ENCODE results near the gene PIEZO2. TPM values are rescaled to one million over a fixed set of nuclear protein-coding genes. Genes with fewer than 3 reads are reported as not detected.

The PIEZO2 gene
- polyA plus RNA-seq, 1 experiment = 2.8 TPM

GRCh38 chr18:10860928-10861327 is 288.4 kb downstream of the PIEZO2 start:
- Histone ChIP-seq H3K4me3 (ENCODE audit: low read depth, low read length) (no peak overlapping the region), H3K27ac (ENCODE audit: low read depth, low read length) (no peak overlapping the region), H3K27me3 (ENCODE audit: control insufficient read depth, insufficient read depth, low read length) (peaks cover 2% of the 10 kb centered on the region), H3K9me3 (ENCODE audit: control insufficient read depth, insufficient read depth, low read length) (no peaks in the 10 kb centered on the region; the same call in 1 of the 2 replicates)
- POLR2A ChIA-PET = no interaction called here
- peak; percentile 49 for DNase-seq (ENCODE audit: low read depth, low spot score)
- TF ChIP-seq CTCF (IDR thresholded peaks at IDR 0.05; ENCODE audit: low read depth, low read length) = no peak
- CTCF ChIA-PET = interaction anchor here (1.7 to 2.8 kb wide), 3 partner anchors 9 to 692 kb away, joined by 6 to 12 read pairs (median 7); no protein-coding TSS in a partner anchor

- Histone ChIP-seq H3K9me3 (ENCODE audit: control insufficient read depth, insufficient read depth, low read length) (no peaks in the 10 kb centered on the region; the same call in 1 of the 2 replicates), H3K27ac (ENCODE audit: low read depth, low read length) (no peak overlapping the region), H3K27me3 (ENCODE audit: control insufficient read depth, insufficient read depth, low read length) (peaks cover 2% of the 10 kb centered on the region), H3K4me3 (ENCODE audit: low read depth, low read length) (no peak overlapping the region)
- CTCF ChIA-PET = interaction anchor here (1.7 to 2.8 kb wide), 4 partner anchors 9 to 692 kb away, joined by 6 to 12 read pairs (median 9); no protein-coding TSS in a partner anchor
- no peak for TF ChIP-seq CTCF (IDR thresholded peaks at IDR 0.05; ENCODE audit: low read depth, low read length)
- no peak for DNase-seq (ENCODE audit: low read depth, low spot score)
- POLR2A ChIA-PET = no interaction called here
Measured at GRCh38 chr18:10860382-10860781, 289.0 kb downstream of the PIEZO2 start.

GRCh38 chr18:10858477-10858876 is 290.9 kb downstream of the PIEZO2 start:
- no peaks in the 10 kb centered on the region for H3K9me3 ChIP-seq (ENCODE audit: control insufficient read depth, insufficient read depth, low read length)
- CTCF ChIA-PET = interaction anchor here (1.3 to 2.5 kb wide), 3 partner anchors 181 to 296 kb away, joined by 4 to 11 read pairs (median 5); no protein-coding TSS in a partner anchor
- no peak overlapping the region for H3K27ac ChIP-seq (ENCODE audit: low read depth, low read length)
- H3K4me3 ChIP-seq (ENCODE audit: low read depth, low read length) = no peak overlapping the region
- POLR2A ChIA-PET = interaction anchor here (0.7 kb wide), 1 partner anchor 80 kb away, joined by 6 read pairs; no protein-coding TSS in a partner anchor
- DNase-seq (ENCODE audit: low read depth, low spot score) = no peak
- no peak for TF ChIP-seq CTCF (IDR thresholded peaks at IDR 0.05; ENCODE audit: low read depth, low read length)
- H3K27me3 ChIP-seq (ENCODE audit: control insufficient read depth, insufficient read depth, low read length) = peaks cover 2% of the 10 kb centered on the region

GRCh38 chr18:10856132-10856531 is 293.2 kb downstream of the PIEZO2 start:
- Histone ChIP-seq H3K27me3 (ENCODE audit: control insufficient read depth, insufficient read depth, low read length) (peaks cover 2% of the 10 kb centered on the region), H3K27ac (ENCODE audit: low read depth, low read length) (no peak overlapping the region), H3K4me3 (ENCODE audit: low read depth, low read length) (no peak overlapping the region), H3K9me3 (ENCODE audit: control insufficient read depth, insufficient read depth, low read length) (no peaks in the 10 kb centered on the region)
- no peak for TF ChIP-seq CTCF (IDR thresholded peaks at IDR 0.05; ENCODE audit: low read depth, low read length)
- POLR2A ChIA-PET = no interaction called here
- CTCF ChIA-PET = interaction anchor here (1.2 to 1.9 kb wide), 4 partner anchors 185 to 663 kb away, joined by 4 to 22 read pairs (median 6); no protein-coding TSS in a partner anchor
- DNase-seq (ENCODE audit: low read depth, low spot score) = no peak

GRCh38 chr18:10852385-10853303 is 296.7 kb downstream of the PIEZO2 start:
- Histone ChIP-seq H3K9me3 (ENCODE audit: control insufficient read depth, insufficient read depth, low read length) (no peaks in the 10 kb centered on the region), H3K4me3 (ENCODE audit: low read depth, low read length) (no peak overlapping the region), H3K27me3 (ENCODE audit: control insufficient read depth, insufficient read depth, low read length) (peaks cover 17% of the 10 kb centered on the region), H3K27ac (ENCODE audit: low read depth, low read length) (no peak overlapping the region)
- no peak for TF ChIP-seq CTCF (IDR thresholded peaks at IDR 0.05; ENCODE audit: low read depth, low read length)
- POLR2A ChIA-PET = no interaction called here
- CTCF ChIA-PET = interaction anchor here (0.6 to 7.8 kb wide), 21 partner anchors 8 to 701 kb away, joined by 3 to 188 read pairs (median 6); no protein-coding TSS in a partner anchor
- no peak for DNase-seq (ENCODE audit: low read depth, low spot score)
